HepG2 (cell line): ENCODE data around the gene EFNA3. TPM values are rescaled to one million over a fixed set of nuclear protein-coding genes. Genes with fewer than 3 reads are reported as not detected.
A peak's percentile ranks its signal among the peaks of the same experiment; 100 is the strongest.

Experiments
- FLYWCH1 ChIP-seq: sonication (generic); formaldehyde crosslinking; IDR thresholded peaks from 2 replicates; pipeline ENCODE4 v1.8.1; 2023; ENCODE audit warnings: mild to moderate bottlenecking, missing genetic modification reagents
- HES4 ChIP-seq: sonication (generic); formaldehyde crosslinking; IDR thresholded peaks from 2 replicates; pipeline ENCODE4 v1.9.0; 2021; ENCODE audit warnings: mild to moderate bottlenecking, missing genetic modification reagents, borderline replicate concordance
- HNRNPK ChIP-seq: fragments of 200-400 bp; formaldehyde crosslinking; IDR thresholded peaks from 2 replicates; pipeline ENCODE4 v1.6.1; 2018; ENCODE audit warnings: low read length, low read depth, moderate library complexity, mild to moderate bottlenecking; ENCODE audit not compliant: poor library complexity, severe bottlenecking
- HOXD1 ChIP-seq: sonication (generic); formaldehyde crosslinking; IDR thresholded peaks from 2 replicates; pipeline ENCODE4 v1.5.0; 2020; ENCODE audit warnings: missing genetic modification reagents
- KDM3A ChIP-seq: IDR thresholded peaks from 2 replicates; pipeline ENCODE4 v1.6.1; 2018; ENCODE audit warnings: low read depth, missing compliant biosample characterization
- KLF13 ChIP-seq: sonication (generic); formaldehyde crosslinking; IDR thresholded peaks from 2 replicates; pipeline ENCODE4 v1.4.0; 2020; ENCODE audit warnings: mild to moderate bottlenecking, missing genetic modification reagents
- MED1 ChIP-seq: sonication (generic); formaldehyde crosslinking; IDR thresholded peaks from 2 replicates; pipeline ENCODE4 v1.4.0; 2020; ENCODE audit warnings: missing genetic modification reagents
- RBFOX2 ChIP-seq: fragments of 200-400 bp; formaldehyde crosslinking; IDR thresholded peaks from 2 replicates; pipeline ENCODE4 v1.6.1; 2017; ENCODE audit warnings: low read depth, mild to moderate bottlenecking, low read length
- SMAD3 ChIP-seq: sonication (generic); formaldehyde crosslinking; IDR thresholded peaks from 2 replicates; pipeline ENCODE4 v1.4.0; 2020; ENCODE audit warnings: missing genetic modification reagents
- SNAI1 ChIP-seq: sonication (generic); formaldehyde crosslinking; IDR thresholded peaks from 2 replicates; pipeline ENCODE4 v1.5.0; 2020; ENCODE audit warnings: mild to moderate bottlenecking, missing genetic modification reagents, borderline replicate concordance
- U2AF2 ChIP-seq: fragments of 200-400 bp; formaldehyde crosslinking; IDR thresholded peaks from 2 replicates; pipeline ENCODE4 v1.6.1; 2017; ENCODE audit warnings: low read depth, mild to moderate bottlenecking, low read length
- YY1 ChIP-seq: IDR thresholded peaks from 2 replicates; pipeline ENCODE4 v1.6.1; 2011; ENCODE audit warnings: low read length, low read depth, moderate library complexity, mild to moderate bottlenecking; ENCODE audit not compliant: insufficient read depth, insufficient replicate concordance
- ZFP36 ChIP-seq: fragments of 150-350 bp; IDR thresholded peaks from 2 replicates; pipeline ENCODE4 v1.6.1; 2018; ENCODE audit warnings: borderline replicate concordance, low read length, low read depth; ENCODE audit not compliant: partially characterized antibody
- ZKSCAN1 ChIP-seq: fragments of 150-350 bp; IDR thresholded peaks from 2 replicates; pipeline ENCODE4 v1.6.1; 2014; ENCODE audit warnings: low read length
- ZMYM4 ChIP-seq: sonication (generic); formaldehyde crosslinking; IDR thresholded peaks from 2 replicates; pipeline ENCODE4 v1.8.1; 2023; ENCODE audit warnings: mild to moderate bottlenecking, missing genetic modification reagents
- ZNF34 ChIP-seq: sonication (generic); formaldehyde crosslinking; IDR thresholded peaks from 2 replicates; pipeline ENCODE4 v1.4.0; 2020; ENCODE audit warnings: mild to moderate bottlenecking, missing genetic modification reagents, borderline replicate concordance
- ZNF570 ChIP-seq: sonication (generic); formaldehyde crosslinking; IDR thresholded peaks from 2 replicates; pipeline ENCODE4 v1.4.0; 2020; ENCODE audit warnings: mild to moderate bottlenecking, missing genetic modification reagents, borderline replicate concordance
- ZNF709 ChIP-seq: sonication (generic); formaldehyde crosslinking; IDR thresholded peaks from 2 replicates; pipeline ENCODE4 v1.5.0; 2020; ENCODE audit warnings: mild to moderate bottlenecking, missing genetic modification reagents
- ZNF713 ChIP-seq: sonication (generic); formaldehyde crosslinking; IDR thresholded peaks from 2 replicates; pipeline ENCODE4 v1.4.0; 2020; ENCODE audit warnings: mild to moderate bottlenecking, missing genetic modification reagents
- ZNF772 ChIP-seq: sonication (generic); formaldehyde crosslinking; IDR thresholded peaks from 2 replicates; pipeline ENCODE4 v1.5.0; 2020; ENCODE audit warnings: mild to moderate bottlenecking, missing genetic modification reagents
- polyA plus RNA-seq, 8 experiments: library from polyadenylated mRNA; depleted of rRNA in 3 of 8; stranded (reverse) in 7 of 8; unstranded in 1 of 8; fragments of >200 nt; fragmentation: Illumina TruSeq in 4 of 8; extraction: Trizol in 4 of 8; gene quantifications; 2 replicates each; pipeline versions ENCODE4 v1.2.1 to v1.2.3, GENCODE V29; 2011 to 2016; ENCODE audit warnings: low read depth in 4 of 8, missing spikeins in 1 of 8, mixed read lengths in 1 of 8; ENCODE audit not compliant: insufficient read depth in 1 of 8
- total RNA-seq, 5 experiments: library from RNA; depleted of rRNA; stranded (reverse); fragments of >200 nt; fragmentation: Illumina TruSeq; extraction: Trizol; gene quantifications; 2 replicates each; pipeline ENCODE4 v1.2.3, GENCODE V29; 2016; ENCODE audit warnings: low read depth in 1 of 5
- TF ChIP-seq, protein P1 (sequence below): sonication (generic); formaldehyde crosslinking; IDR thresholded peaks from 2 replicates; pipeline ENCODE4 v1.5.0; 2020; ENCODE audit warnings: missing genetic modification reagents
- TF ChIP-seq, protein P2 (sequence below): sonication (generic); formaldehyde crosslinking; IDR thresholded peaks from 2 replicates; pipeline ENCODE4 v1.5.1; 2020; ENCODE audit warnings: mild to moderate bottlenecking, missing genetic modification reagents, borderline replicate concordance
- TF ChIP-seq, protein P3 (sequence below): sonication (generic); formaldehyde crosslinking; IDR thresholded peaks from 2 replicates; pipeline ENCODE4 v1.4.0; 2020; ENCODE audit warnings: missing genetic modification reagents

EFNA3 gene
- total and polyA plus RNA-seq, 2 of the 13 experiments (the other 11 are each of a cell fraction or from before 2014, with no cell fraction given) = 1.0 to 5.7 TPM

DNA sequence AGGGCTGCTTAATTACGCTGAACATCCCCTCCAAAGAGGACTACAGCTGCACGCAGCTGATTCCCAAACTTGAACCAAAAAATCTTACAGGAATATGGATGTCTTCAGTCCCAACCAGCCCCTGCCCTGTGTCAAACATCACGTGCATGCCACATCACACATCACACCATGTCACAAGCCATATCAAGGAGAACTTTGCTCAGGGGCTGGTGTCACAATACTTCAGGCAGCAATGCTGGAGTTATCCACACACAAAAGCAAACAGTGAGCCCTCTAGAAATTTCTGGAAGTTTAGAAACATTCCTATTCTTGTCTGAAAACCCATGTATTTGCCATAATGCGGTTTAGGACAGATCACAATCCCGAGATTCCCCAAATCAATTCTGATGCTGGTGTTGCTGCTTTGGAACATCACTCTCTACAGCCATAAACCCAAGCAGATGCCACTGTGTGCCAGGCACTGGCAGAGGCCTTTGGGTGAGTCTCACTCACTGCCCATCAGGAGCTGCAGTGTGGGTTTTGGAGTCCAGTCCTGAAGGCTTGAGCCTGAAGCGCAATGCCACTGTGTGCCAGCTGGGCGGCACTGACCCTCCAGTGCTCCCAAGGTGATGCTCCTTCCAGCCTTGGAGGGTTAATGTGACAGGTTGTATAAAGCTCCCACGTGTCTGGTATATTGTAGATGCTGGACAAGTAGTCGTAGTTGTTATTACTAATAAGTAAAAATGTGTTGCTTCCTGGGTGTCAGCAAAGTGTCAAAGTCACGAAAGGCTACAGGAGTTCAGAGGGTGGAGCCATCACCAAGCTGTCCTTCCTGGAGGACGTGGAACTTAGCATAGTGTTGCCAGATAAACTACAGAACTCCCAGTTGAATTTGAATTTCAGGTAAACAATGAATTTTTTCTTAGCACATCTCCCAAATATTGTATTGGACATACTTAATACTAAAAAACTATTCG lies 28.9 kb downstream of the EFNA3 start (continued):
- TF ChIP-seq ZKSCAN1 (no peak), U2AF2 (no peak), HES4 (CRISPR knock-in tag) (no peak), MED1 (CRISPR knock-in tag) (peak; percentile 89), SMAD3 (CRISPR knock-in tag) (peak; percentile 79; the same call in 1 of the 2 replicates), HOXD1 (CRISPR knock-in tag) (no peak), ZNF772 (CRISPR knock-in tag) (no peak), ZNF709 (CRISPR knock-in tag) (no peak), KLF13 (CRISPR knock-in tag) (no peak), ZNF713 (no peak), RBFOX2 (no peak), YY1 (no peak), FLYWCH1 (CRISPR knock-in tag) (no peak), ZNF570 (CRISPR knock-in tag) (no peak), HNRNPK (no peak), ZFP36 (no peak), ZNF34 (CRISPR knock-in tag) (no peak), ZMYM4 (0 out of 2 replicates have a peak, but pooled peaks have one; percentile 29), SNAI1 (CRISPR knock-in tag) (no peak), KDM3A (no peak)
- TF ChIP-seq, protein P1, sequence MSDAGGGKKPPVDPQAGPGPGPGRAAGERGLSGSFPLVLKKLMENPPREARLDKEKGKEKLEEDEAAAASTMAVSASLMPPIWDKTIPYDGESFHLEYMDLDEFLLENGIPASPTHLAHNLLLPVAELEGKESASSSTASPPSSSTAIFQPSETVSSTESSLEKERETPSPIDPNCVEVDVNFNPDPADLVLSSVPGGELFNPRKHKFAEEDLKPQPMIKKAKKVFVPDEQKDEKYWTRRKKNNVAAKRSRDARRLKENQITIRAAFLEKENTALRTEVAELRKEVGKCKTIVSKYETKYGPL = no peak
- TF ChIP-seq, protein P2, sequence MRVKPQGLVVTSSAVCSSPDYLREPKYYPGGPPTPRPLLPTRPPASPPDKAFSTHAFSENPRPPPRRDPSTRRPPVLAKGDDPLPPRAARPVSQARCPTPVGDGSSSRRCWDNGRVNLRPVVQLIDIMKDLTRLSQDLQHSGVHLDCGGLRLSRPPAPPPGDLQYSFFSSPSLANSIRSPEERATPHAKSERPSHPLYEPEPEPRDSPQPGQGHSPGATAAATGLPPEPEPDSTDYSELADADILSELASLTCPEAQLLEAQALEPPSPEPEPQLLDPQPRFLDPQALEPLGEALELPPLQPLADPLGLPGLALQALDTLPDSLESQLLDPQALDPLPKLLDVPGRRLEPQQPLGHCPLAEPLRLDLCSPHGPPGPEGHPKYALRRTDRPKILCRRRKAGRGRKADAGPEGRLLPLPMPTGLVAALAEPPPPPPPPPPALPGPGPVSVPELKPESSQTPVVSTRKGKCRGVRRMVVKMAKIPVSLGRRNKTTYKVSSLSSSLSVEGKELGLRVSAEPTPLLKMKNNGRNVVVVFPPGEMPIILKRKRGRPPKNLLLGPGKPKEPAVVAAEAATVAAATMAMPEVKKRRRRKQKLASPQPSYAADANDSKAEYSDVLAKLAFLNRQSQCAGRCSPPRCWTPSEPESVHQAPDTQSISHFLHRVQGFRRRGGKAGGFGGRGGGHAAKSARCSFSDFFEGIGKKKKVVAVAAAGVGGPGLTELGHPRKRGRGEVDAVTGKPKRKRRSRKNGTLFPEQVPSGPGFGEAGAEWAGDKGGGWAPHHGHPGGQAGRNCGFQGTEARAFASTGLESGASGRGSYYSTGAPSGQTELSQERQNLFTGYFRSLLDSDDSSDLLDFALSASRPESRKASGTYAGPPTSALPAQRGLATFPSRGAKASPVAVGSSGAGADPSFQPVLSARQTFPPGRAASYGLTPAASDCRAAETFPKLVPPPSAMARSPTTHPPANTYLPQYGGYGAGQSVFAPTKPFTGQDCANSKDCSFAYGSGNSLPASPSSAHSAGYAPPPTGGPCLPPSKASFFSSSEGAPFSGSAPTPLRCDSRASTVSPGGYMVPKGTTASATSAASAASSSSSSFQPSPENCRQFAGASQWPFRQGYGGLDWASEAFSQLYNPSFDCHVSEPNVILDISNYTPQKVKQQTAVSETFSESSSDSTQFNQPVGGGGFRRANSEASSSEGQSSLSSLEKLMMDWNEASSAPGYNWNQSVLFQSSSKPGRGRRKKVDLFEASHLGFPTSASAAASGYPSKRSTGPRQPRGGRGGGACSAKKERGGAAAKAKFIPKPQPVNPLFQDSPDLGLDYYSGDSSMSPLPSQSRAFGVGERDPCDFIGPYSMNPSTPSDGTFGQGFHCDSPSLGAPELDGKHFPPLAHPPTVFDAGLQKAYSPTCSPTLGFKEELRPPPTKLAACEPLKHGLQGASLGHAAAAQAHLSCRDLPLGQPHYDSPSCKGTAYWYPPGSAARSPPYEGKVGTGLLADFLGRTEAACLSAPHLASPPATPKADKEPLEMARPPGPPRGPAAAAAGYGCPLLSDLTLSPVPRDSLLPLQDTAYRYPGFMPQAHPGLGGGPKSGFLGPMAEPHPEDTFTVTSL (CRISPR knock-in tag) = no peak
- TF ChIP-seq, protein P3, sequence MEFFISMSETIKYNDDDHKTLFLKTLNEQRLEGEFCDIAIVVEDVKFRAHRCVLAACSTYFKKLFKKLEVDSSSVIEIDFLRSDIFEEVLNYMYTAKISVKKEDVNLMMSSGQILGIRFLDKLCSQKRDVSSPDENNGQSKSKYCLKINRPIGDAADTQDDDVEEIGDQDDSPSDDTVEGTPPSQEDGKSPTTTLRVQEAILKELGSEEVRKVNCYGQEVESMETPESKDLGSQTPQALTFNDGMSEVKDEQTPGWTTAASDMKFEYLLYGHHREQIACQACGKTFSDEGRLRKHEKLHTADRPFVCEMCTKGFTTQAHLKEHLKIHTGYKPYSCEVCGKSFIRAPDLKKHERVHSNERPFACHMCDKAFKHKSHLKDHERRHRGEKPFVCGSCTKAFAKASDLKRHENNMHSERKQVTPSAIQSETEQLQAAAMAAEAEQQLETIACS = no peak
